K562 (cell line): ENCODE data around the gene MCL1. TPM values are rescaled to one million over a fixed set of nuclear protein-coding genes. Genes with fewer than 3 reads are reported as not detected.
A peak's percentile ranks its signal among the peaks of the same experiment; 100 is the strongest.

Experiments used
- ATAC-seq: fragments of 200-7000 bp; cut with Tn5 transposase; 3 replicates; pipeline ENCODE4 v1.9.1; 2020; ENCODE audit warnings: moderate library complexity
- BruUV-seq: library from RNA; stranded (reverse); fragments of 400-500 nt; replicated peaks from 2 replicates; lab custom pipeline; 2021; lab: Mats Ljungman, UMichigan
- CTCF ChIA-PET: fragments of 300-600 bp; formaldehyde crosslinking; extraction: SDS; loops from one replicate; lab custom pipeline; 2021; ENCODE audit warnings: low intra/inter-chr PET ratio; lab: Yijun Ruan, JAX
- POLR2A ChIA-PET: fragments of 300-600, 350-650 bp; sonication (Branson Sonifier 250); formaldehyde crosslinking; extraction: SDS; loops from one replicate; lab custom pipeline; 2021; ENCODE audit warnings: antibody characterized with exemption, inconsistent platforms; lab: Yijun Ruan, JAX
- DNase-seq, 4 experiments: peaks; one replicate each; pipeline versions ENCODE4 v3.0.0 to v3.0.0-alpha.2; 2011 to 2018; ENCODE audit warnings: low spot score in 3 of 4, mixed read lengths in 3 of 4; ENCODE audit errors: extremely low read depth in 1 of 4
- FAIRE-seq: peaks from 2 replicates; lab custom pipeline; 2011; peaks lifted over from hg19 to GRCh38; lab: Jason Lieb, UNC
- H2AFZ ChIP-seq: 2 replicates; pipeline ENCODE4 v1.6.0; 2011; ENCODE audit warnings: low read depth, low read length, control low read depth, inconsistent platforms
- H3K27ac ChIP-seq: fragments of 200-600 bp; 3 replicates; pipeline ENCODE4 v1.8.0; 2011; ENCODE audit warnings: low read depth, mild to moderate bottlenecking, control low read depth, inconsistent platforms, low read length, moderate library complexity, mixed read lengths; ENCODE audit errors: extremely low read depth
- H3K27me3 ChIP-seq, 2 experiments: fragments of 300-600 bp in 1 of 2; 2 replicates in 1 of 2; 3 replicates in 1 of 2; pipeline versions ENCODE4 v1.6.0 to v1.8.0; 2011; ENCODE audit warnings: inconsistent platforms in 2 of 2, low read length in 2 of 2, mild to moderate bottlenecking in 1 of 2, mixed read lengths in 1 of 2, moderate library complexity in 1 of 2; ENCODE audit not compliant: control insufficient read depth in 2 of 2, insufficient read depth in 2 of 2
- H3K36me3 ChIP-seq: fragments of 300-600 bp; 3 replicates; pipeline ENCODE4 v1.8.0; 2011; ENCODE audit warnings: mild to moderate bottlenecking, low read length, inconsistent platforms; ENCODE audit not compliant: control insufficient read depth, insufficient read depth
- H3K4me1 ChIP-seq, 2 experiments: fragments of 200-600 bp in 1 of 2; replicated peaks in 1 of 2; 2 replicates in 1 of 2; 3 replicates in 1 of 2; pipeline versions ENCODE4 v1.5.1 to v1.8.0; 2011; ENCODE audit warnings: inconsistent platforms in 2 of 2, low read length in 2 of 2, mild to moderate bottlenecking in 1 of 2, mixed read lengths in 1 of 2, moderate library complexity in 1 of 2; ENCODE audit not compliant: control insufficient read depth in 2 of 2, insufficient read depth in 2 of 2
- H3K4me2 ChIP-seq: 2 replicates; pipeline ENCODE4 v1.6.1; 2011; ENCODE audit warnings: low read length, control low read depth, inconsistent platforms, mixed read lengths; ENCODE audit not compliant: insufficient read depth
- H3K4me3 ChIP-seq: fragments of 200-600 bp; sonication (generic), shearing (Covaris generic); 2 replicates; pipeline ENCODE4 v1.5.1; 2016; ENCODE audit warnings: control low read depth, inconsistent platforms
- H3K79me2 ChIP-seq: fragments of 200-600 bp; 3 replicates; pipeline ENCODE4 v1.8.0; 2011; ENCODE audit warnings: low read length, inconsistent platforms; ENCODE audit not compliant: control insufficient read depth, insufficient read depth
- H3K9ac ChIP-seq, 2 experiments: 2 replicates each; pipeline versions ENCODE4 v1.6.0 to v1.6.1; 2011; ENCODE audit warnings: low read depth in 2 of 2, low read length in 2 of 2, control low read depth in 1 of 2, inconsistent platforms in 1 of 2, mild to moderate bottlenecking in 1 of 2, mixed read lengths in 1 of 2; ENCODE audit not compliant: insufficient read depth in 1 of 2
- H3K9me1 ChIP-seq: one replicate; pipeline ENCODE4 v1.6.0; 2011; ENCODE audit warnings: inconsistent platforms, mild to moderate bottlenecking, low read length, moderate library complexity; ENCODE audit not compliant: control insufficient read depth, insufficient read depth
- H3K9me3 ChIP-seq: replicated peaks from 2 replicates; pipeline ENCODE4 v1.5.1; 2011; ENCODE audit warnings: low read depth, low read length, inconsistent platforms; ENCODE audit not compliant: control insufficient read depth, insufficient read depth
- H4K20me1 ChIP-seq: replicated peaks from 2 replicates; pipeline ENCODE4 v1.6.1; 2011; ENCODE audit warnings: low read length, inconsistent platforms, mixed read lengths; ENCODE audit not compliant: control insufficient read depth, insufficient read depth
- DACH1 ChIP-seq: fragments of 450-650 bp; IDR thresholded peaks from 2 replicates; pipeline ENCODE4 v1.6.1; 2018; ENCODE audit not compliant: partially characterized antibody
- HCFC1 ChIP-seq: IDR thresholded peaks from 2 replicates; pipeline ENCODE4 v1.6.1; 2012; ENCODE audit warnings: low read depth, low read length, improper control_type of control experiment
- NFIC ChIP-seq: fragments of 450-650 bp; IDR thresholded peaks from 2 replicates; pipeline ENCODE4 v1.6.1; 2017; ENCODE audit warnings: mild to moderate bottlenecking, inconsistent platforms
- POLR2B ChIP-seq: fragments of 450-650 bp; IDR thresholded peaks from 2 replicates; pipeline ENCODE4 v1.6.1; 2018; ENCODE audit warnings: low read depth; ENCODE audit not compliant: partially characterized antibody
- SMARCE1 ChIP-seq: fragments of 450-650 bp; IDR thresholded peaks from 2 replicates; pipeline ENCODE4 v1.7.1; 2016; ENCODE audit warnings: mild to moderate bottlenecking
- SUPT5H ChIP-seq: fragments of 450-650 bp; IDR thresholded peaks from 2 replicates; pipeline ENCODE4 v1.6.1; 2016
- ZNF589 ChIP-seq: fragments of 200-800 bp; sonication (Bioruptor generic); IDR thresholded peaks from 2 replicates; pipeline ENCODE4 v1.6.1; 2016; ENCODE audit warnings: low read depth, missing genetic modification characterization, missing compliant biosample characterization
- WGBS: fragments of 100-300 bp; shearing (Covaris generic); methylation state at CpG from one replicate; pipeline ENCODE4 v1.1.6; 2016; ENCODE audit warnings: low coverage, mixed read lengths; ENCODE audit not compliant: insufficient coverage; ENCODE audit errors: missing lambda C conversion rate; 5-methylcytosine and 5-hydroxymethylcytosine counted together
- in situ Hi-C: fragments of 300-500 bp; cut with MboI; formaldehyde crosslinking; loops from 4 replicates; pipeline ENCODE4 v1.15.0; 2018; ENCODE audit warnings: inconsistent platforms, mixed read lengths
- intact Hi-C: fragments of 100-400 bp; cut with micrococcal nuclease; formaldehyde crosslinking; loops from 2 replicates; pipeline ENCODE4 v1.14.2; 2022
- polyA plus RNA-seq, 8 experiments: library from polyadenylated mRNA; depleted of rRNA in 4 of 8; stranded (reverse) in 5 of 8; unstranded in 3 of 8; fragments of >200 nt; fragmentation: Nextera tagmentation in 2 of 8; fragmentation: Illumina TruSeq in 1 of 8; extraction: Ambion mirVana in 2 of 8; extraction: Trizol in 1 of 8; gene quantifications; 2 replicates each; pipeline versions ENCODE4 v1.2.1 to v1.2.3, GENCODE V29; 2011 to 2014; ENCODE audit warnings: inconsistent platforms in 1 of 8, missing spikeins in 1 of 8
- total RNA-seq, 7 experiments: library from RNA; depleted of rRNA in 6 of 7; stranded (reverse); fragments of >200 nt in 6 of 7; fragmentation: Illumina TruSeq in 2 of 7; extraction: Trizol in 2 of 7; gene quantifications; 2 replicates each; pipeline versions ENCODE4 v1.2.1 to v1.2.3, GENCODE V29; 2011 to 2021; ENCODE audit warnings: low replicate concordance in 1 of 7

The MCL1 gene
- total and polyA plus RNA-seq, 9 of the 15 experiments (the other 6 are each of a cell fraction or from before 2014, with no cell fraction given): 27.1 to 224 (median 138) TPM

DNA sequence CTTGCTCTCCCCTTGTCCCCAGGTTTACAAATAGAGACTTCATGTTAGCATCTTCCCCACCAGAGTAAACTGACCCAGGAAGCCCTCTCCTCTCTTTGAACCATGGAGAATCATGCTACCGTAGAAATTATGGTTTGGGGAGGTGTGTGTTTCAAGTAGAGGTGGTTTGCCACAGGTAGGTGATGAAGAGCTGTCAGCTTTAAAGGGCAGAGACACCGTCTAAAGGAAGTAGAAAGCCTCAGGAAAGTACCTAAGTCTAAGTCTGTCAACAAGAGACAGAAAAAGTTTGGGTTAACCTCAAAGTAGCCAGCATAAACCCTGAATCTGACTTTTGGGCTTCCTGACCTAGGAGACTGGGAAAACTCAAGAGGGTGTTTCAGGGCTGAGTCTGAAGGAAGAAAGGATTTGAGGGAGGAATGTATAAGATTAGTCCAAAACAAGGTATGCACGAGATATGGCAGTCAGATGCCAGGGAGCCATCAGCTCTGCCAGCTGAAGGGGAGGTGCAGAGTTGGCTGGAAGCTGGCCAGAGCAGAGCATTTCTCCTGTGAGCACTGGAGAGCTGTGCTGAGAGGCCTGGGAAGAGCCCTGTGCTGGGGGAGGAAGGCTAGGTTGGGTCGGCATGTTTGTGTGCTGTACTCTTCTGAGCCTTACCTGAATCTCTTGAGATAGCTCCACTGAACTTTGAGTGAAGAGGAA, 15.9 kb downstream of the MCL1 start:
- Histone ChIP-seq H4K20me1 (peaks cover 10% of the 10 kb centered on the region; the same call in 1 of the 2 replicates), H2AFZ (no peak overlapping the region), H3K79me2 (peaks cover 29% of the 10 kb centered on the region), H3K36me3 (peaks cover 55% of the 10 kb centered on the region), H3K9me1 (peaks cover 6% of the 10 kb centered on the region), H3K4me3 (no peak overlapping the region), H3K4me1 (peaks cover 54 to 66% of the 10 kb centered on the region in 2 experiments), H3K9ac (peak overlapping the region in 1 of 2 experiments; percentile 89; a peak in 2 of 4 replicates), H3K9me3 (no peaks in the 10 kb centered on the region), H3K4me2 (0 out of 2 replicates have a peak overlapping the region, but pooled peaks have one; percentile 78), H3K27me3 (no peaks in the 10 kb centered on the region), H3K27ac (peak overlapping the region; percentile 81; the same call in 2 of the 3 replicates)
- no TSS peak for BruUV-seq
- peak; percentile 50 for TF ChIP-seq POLR2B
- 0 out of 2 replicates have a peak, but pooled peaks have one; percentile 29 for TF ChIP-seq NFIC
- peak; percentile 11 for TF ChIP-seq DACH1
- 0 out of 2 replicates have a peak, but pooled peaks have one; percentile 20 for TF ChIP-seq ZNF589 (CRISPR knock-in tag)
- no peak for TF ChIP-seq HCFC1
- peak; percentile 47 for TF ChIP-seq SUPT5H
- no peak for TF ChIP-seq SMARCE1
- DNase-seq: peak in 2 of 4 experiments; percentile 7 to 18
- in situ Hi-C loops: loop anchor here (10.0 kb wide), 1 partner anchor 431 kb away; no protein-coding TSS in a partner anchor
- intact Hi-C loops: loop anchor here (5.0 kb wide), 2 partner anchors 414 to 434 kb away; no protein-coding TSS in a partner anchor
- no peak for ATAC-seq
- CTCF ChIA-PET: interaction anchor here (0.7 kb wide), 1 partner anchor 58 kb away, joined by 3 read pairs; no protein-coding TSS in a partner anchor
- no peak for FAIRE-seq
- 60% methylated on average over 4 of the region's 4 CpGs for WGBS
- POLR2A ChIA-PET: interaction anchor here (0.6 to 6.5 kb wide), 9 partner anchors 9 to 443 kb away, joined by 3 to 148 read pairs (median 6); partner anchors contain the start of genes ADAMTSL4, ENSA, MCL1 and MINDY1
